ENCODE results near the gene SLC6A2.
A peak's percentile ranks its signal among the peaks of the same experiment; 100 is the strongest.

The SLC6A2 gene

GRCh38 chr16:55678161-55678821 lies 22.5 kb downstream of the SLC6A2 start:
- no peak for DNase-seq

GRCh38 chr16:55682086-55682485 lies 26.3 kb downstream of the SLC6A2 start:
- DNase-seq: no peak

- no peak for DNase-seq
Measured at GRCh38 chr16:55685973-55686372, 30.2 kb downstream of the SLC6A2 start.

GRCh38 chr16:55686671-55687070 lies 30.9 kb downstream of the SLC6A2 start:
- DNase-seq: no peak

GRCh38 chr16:55687802-55688201 lies 32.0 kb downstream of the SLC6A2 start:
- no peak for DNase-seq

GRCh38 chr16:55690841-55691240 lies 35.1 kb downstream of the SLC6A2 start:
- no peak for DNase-seq

- no peak for DNase-seq
Measured at GRCh38 chr16:55691771-55692170, 36.0 kb downstream of the SLC6A2 start.

GRCh38 chr16:55695595-55695994 lies 39.8 kb downstream of the SLC6A2 start:
- DNase-seq: no peak

- no peak for DNase-seq
Measured at GRCh38 chr16:55697867-55698266, 42.1 kb downstream of the SLC6A2 start.

GRCh38 chr16:55698331-55698730 lies 42.5 kb downstream of the SLC6A2 start:
- DNase-seq: no peak

GRCh38 chr16:55698946-55699345 lies 43.2 kb downstream of the SLC6A2 start:
- DNase-seq: no peak

GRCh38 chr16:55699616-55700015 lies 43.8 kb downstream of the SLC6A2 start:
- no peak for DNase-seq

- no peak for DNase-seq
Measured at GRCh38 chr16:55700067-55700466, 44.3 kb downstream of the SLC6A2 start.

GRCh38 chr16:55700961-55701360 lies 45.2 kb downstream of the SLC6A2 start:
- DNase-seq: no peak

GRCh38 chr16:55701442-55702319 lies 45.9 kb downstream of the SLC6A2 start:
- peak; percentile 69 for DNase-seq

GRCh38 chr16:55703003-55704001 lies 47.5 kb downstream of the SLC6A2 start:
- DNase-seq: peak; percentile 42

- no peak for DNase-seq
Measured at GRCh38 chr16:55706739-55707384, 51.1 kb downstream of the SLC6A2 start.

GRCh38 chr16:55709801-55710200 lies 54.0 kb downstream of the SLC6A2 start:
- no peak for DNase-seq

GRCh38 chr16:55710466-55710865 lies 54.7 kb downstream of the SLC6A2 start:
- DNase-seq: no peak

GRCh38 chr16:55711959-55712876 lies 56.4 kb downstream of the SLC6A2 start:
- DNase-seq: peak; percentile 61

GRCh38 chr16:55713103-55713502 lies 57.3 kb downstream of the SLC6A2 start:
- no peak for DNase-seq
